ENCODE data around the gene PI16. TPM values are rescaled to one million over a fixed set of nuclear protein-coding genes. Genes with fewer than 3 reads are reported as not detected.

The PI16 gene
- total and polyA plus RNA-seq, 12 donors, result 4.4 to 38.9 (median 18.7) TPM

DNA sequence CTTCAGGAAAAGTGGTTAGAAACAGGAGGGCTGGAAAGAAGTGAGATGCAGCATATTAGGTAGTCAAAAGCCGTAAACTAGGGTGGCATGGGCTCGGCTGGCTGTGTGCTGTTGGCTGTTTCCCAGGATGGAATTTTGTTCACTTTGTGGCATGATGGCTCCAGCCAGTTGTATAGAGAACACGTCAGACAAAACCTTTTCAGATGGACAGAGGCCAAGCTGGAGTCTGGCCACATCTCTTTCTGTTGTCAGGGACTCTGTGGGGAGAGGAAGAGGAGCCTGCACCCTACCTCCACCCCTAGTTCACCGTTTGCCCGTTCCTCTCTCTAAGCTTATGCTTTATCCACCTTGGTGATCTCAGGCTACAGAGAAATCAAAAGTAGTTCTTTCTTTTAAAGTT, 46.8 kb upstream of the PI16 start:
- Histone ChIP-seq H3K36me3 (peaks cover 0 to 88% (median 29%) of the 10 kb centered on the region in 9 donors), H3K4me3 (no peak overlapping the region), H3K9me3 (no peaks in the 10 kb centered on the region), H3K27me3 (no peaks in the 10 kb centered on the region), H3K27ac (peak overlapping the region; percentile 41 to 77 (median 60)), H3K4me1 (peaks cover 8 to 64% (median 37%) of the 10 kb centered on the region in 9 donors)
- DNase-seq, result peak; percentile 56 to 72
- WGBS, 2 donors, result 19 to 34% methylated on average over 5 of the region's 5 CpGs
- peak; percentile 57 to 95 (median 92) for ATAC-seq
- intact Hi-C loops (cut with DNase I), result loop anchor here in 3 of 10 donors (5.0 kb wide), 2 partner anchors 70 to 80 kb away; partner anchors contain the start of gene MTCH1 (in 1 of the 3)
- TF ChIP-seq, protein P1, sequence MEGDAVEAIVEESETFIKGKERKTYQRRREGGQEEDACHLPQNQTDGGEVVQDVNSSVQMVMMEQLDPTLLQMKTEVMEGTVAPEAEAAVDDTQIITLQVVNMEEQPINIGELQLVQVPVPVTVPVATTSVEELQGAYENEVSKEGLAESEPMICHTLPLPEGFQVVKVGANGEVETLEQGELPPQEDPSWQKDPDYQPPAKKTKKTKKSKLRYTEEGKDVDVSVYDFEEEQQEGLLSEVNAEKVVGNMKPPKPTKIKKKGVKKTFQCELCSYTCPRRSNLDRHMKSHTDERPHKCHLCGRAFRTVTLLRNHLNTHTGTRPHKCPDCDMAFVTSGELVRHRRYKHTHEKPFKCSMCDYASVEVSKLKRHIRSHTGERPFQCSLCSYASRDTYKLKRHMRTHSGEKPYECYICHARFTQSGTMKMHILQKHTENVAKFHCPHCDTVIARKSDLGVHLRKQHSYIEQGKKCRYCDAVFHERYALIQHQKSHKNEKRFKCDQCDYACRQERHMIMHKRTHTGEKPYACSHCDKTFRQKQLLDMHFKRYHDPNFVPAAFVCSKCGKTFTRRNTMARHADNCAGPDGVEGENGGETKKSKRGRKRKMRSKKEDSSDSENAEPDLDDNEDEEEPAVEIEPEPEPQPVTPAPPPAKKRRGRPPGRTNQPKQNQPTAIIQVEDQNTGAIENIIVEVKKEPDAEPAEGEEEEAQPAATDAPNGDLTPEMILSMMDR (IDR thresholded peaks at IDR 0.05), result no peak

DNA sequence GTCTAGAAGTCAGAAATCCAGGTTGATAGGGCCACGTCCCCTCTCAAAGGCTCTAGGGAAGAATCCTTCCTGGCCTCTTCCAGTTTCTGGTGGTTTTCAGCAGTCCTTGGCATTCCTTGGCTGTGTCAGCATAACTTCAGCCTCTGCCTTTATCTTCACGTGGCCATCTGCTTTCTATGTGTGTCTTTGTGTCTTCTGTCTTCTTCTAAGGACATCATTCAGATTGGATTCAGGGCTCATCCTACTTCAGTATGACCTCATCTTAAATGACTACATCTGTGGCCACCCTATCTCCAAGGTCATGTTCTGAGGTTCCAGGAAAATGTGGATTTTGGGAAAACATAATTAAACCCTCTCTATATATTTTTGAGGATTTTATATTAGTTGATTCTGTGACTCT, 45.8 kb upstream of the PI16 start:
- DNase-seq, result no peak
- peaks cover 8 to 64% (median 37%) of the 10 kb centered on the region in 9 donors for H3K4me1 ChIP-seq
- WGBS, 2 donors, result 61 to 64% methylated on average over 2 of the region's 2 CpGs
- H3K27me3 ChIP-seq, result no peaks in the 10 kb centered on the region
- no peaks in the 10 kb centered on the region for H3K9me3 ChIP-seq
- H3K36me3 ChIP-seq, result peaks cover 0 to 88% (median 26%) of the 10 kb centered on the region in 9 donors
- H3K4me3 ChIP-seq, result no peak overlapping the region
- intact Hi-C loops (cut with DNase I), result loop anchor here in 3 of 10 donors (5.0 kb wide), 2 partner anchors 69 to 79 kb away; partner anchors contain the start of gene MTCH1 (in 1 of the 3)
- H3K27ac ChIP-seq, result peak overlapping the region in 4 of 10 donors; percentile 62 to 77 (median 64)
- TF ChIP-seq, protein P1 (IDR thresholded peaks at IDR 0.05), result no peak
- no peak for ATAC-seq

DNA sequence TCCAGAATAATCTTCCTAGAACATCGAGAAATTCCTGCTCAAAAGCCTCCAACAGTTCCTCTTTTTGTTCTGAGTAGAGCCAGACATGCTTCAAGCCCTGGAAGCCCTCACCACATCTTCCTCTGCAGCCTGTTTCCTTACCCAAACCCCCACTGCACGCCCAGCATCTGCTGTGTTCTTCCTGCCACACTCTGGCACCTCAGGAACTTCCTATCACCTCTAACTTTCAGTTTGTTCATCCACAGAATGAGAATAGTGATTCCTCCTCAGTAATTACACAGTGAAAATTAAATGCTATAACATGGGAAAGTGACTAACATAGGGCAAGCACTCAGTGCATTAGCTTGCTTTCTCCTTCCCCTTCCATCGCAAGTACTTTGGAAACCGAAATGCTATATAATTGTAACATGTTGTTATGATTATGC, 42.5 kb upstream of the PI16 start:
- Histone ChIP-seq H3K36me3 (peaks cover 0 to 89% (median 29%) of the 10 kb centered on the region in 9 donors), H3K4me3 (peak overlapping the region in 1 of 10 donors; percentile 13), H3K9me3 (no peaks in the 10 kb centered on the region), H3K27ac (peak overlapping the region in 1 of 10 donors; percentile 63), H3K27me3 (no peaks in the 10 kb centered on the region), H3K4me1 (peaks cover 8 to 52% (median 25%) of the 10 kb centered on the region in 9 donors)
- no peak for ATAC-seq
- WGBS, 2 donors, result 65 to 77% methylated on average over 4 of the region's 4 CpGs
- TF ChIP-seq, protein P1 (IDR thresholded peaks at IDR 0.05), result no peak
- DNase-seq, result no peak
- intact Hi-C loops (cut with DNase I), result no loop called here

DNA sequence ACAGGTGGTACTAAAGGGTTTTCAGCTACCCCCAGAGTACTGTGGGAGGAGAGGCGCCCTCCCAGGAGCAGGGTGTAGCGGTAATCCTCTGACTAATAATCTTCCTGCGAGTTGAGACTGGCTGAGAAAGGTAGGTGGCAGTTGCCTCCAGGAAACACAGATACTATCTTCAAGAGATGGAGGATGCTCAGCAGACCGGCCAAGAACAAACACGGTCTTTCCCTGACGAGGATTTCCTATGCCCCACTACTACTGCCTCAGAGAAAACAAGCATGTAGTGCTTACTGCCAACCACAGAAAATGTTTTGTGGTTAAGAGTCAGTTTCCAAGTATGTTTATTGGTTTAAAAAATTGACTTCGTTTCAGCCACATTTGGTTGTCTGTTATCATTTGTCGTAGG, 42.0 kb upstream of the PI16 start:
- no peaks in the 10 kb centered on the region for H3K9me3 ChIP-seq
- intact Hi-C loops (cut with DNase I), result no loop called here
- no peak for DNase-seq
- no peaks in the 10 kb centered on the region for H3K27me3 ChIP-seq
- H3K4me1 ChIP-seq, result peaks cover 8 to 52% (median 23%) of the 10 kb centered on the region in 9 donors
- peaks cover 0 to 92% (median 29%) of the 10 kb centered on the region in 9 donors for H3K36me3 ChIP-seq
- ATAC-seq, result no peak
- H3K4me3 ChIP-seq, result peak overlapping the region in 1 of 10 donors; percentile 13
- TF ChIP-seq, protein P1 (IDR thresholded peaks at IDR 0.05), result no peak
- H3K27ac ChIP-seq, result peak overlapping the region in 1 of 10 donors; percentile 63
- WGBS, 2 donors, result 75 to 81% methylated on average over 8 of the region's 8 CpGs
